Large intestine (tissue), 3 donors: ENCODE data around the gene POLD1. TPM values are rescaled to one million over a fixed set of nuclear protein-coding genes. Genes with fewer than 3 reads are reported as not detected.
A peak's percentile ranks its signal among the peaks of the same experiment; 100 is the strongest.

Experiments used
- DNase-seq, 2 donors: peaks; one replicate each; pipeline versions ENCODE4 v3.0.0 to v3.0.0-alpha.2; 2013
- H3K27ac ChIP-seq: one replicate; pipeline ENCODE4 v1.5.1; 2013; ENCODE audit warnings: low read length
- H3K27me3 ChIP-seq: 2 replicates; pipeline ENCODE4 v1.6.1; 2013; ENCODE audit warnings: low read length; ENCODE audit not compliant: control insufficient read depth, insufficient read depth
- H3K36me3 ChIP-seq: 2 replicates; pipeline ENCODE4 v1.6.1; 2013; ENCODE audit warnings: low read length; ENCODE audit not compliant: control insufficient read depth, insufficient read depth
- H3K4me1 ChIP-seq: one replicate; pipeline ENCODE4 v1.6.1; 2013; ENCODE audit warnings: low read length; ENCODE audit not compliant: control insufficient read depth, insufficient read depth
- H3K4me3 ChIP-seq: one replicate; pipeline ENCODE4 v1.5.1; 2013; ENCODE audit warnings: low read length
- H3K9me3 ChIP-seq: one replicate; pipeline ENCODE4 v1.6.1; 2013; ENCODE audit warnings: mild to moderate bottlenecking, low read depth, low read length, moderate library complexity; ENCODE audit not compliant: control insufficient read depth
- WGBS: methylation state at CpG from one replicate; pipeline ENCODE4 v1.1.5; 2013; ENCODE audit warnings: low lambda C conversion rate; ENCODE audit not compliant: insufficient coverage; 5-methylcytosine and 5-hydroxymethylcytosine counted together
- polyA plus RNA-seq: library from polyadenylated mRNA; unstranded; fragments of 120-200 nt; gene quantifications from one replicate; pipeline ENCODE4 v1.2.1, GENCODE V29; 2013

POLD1 gene
- polyA plus RNA-seq, 1 donor: 26.1 TPM

DNA sequence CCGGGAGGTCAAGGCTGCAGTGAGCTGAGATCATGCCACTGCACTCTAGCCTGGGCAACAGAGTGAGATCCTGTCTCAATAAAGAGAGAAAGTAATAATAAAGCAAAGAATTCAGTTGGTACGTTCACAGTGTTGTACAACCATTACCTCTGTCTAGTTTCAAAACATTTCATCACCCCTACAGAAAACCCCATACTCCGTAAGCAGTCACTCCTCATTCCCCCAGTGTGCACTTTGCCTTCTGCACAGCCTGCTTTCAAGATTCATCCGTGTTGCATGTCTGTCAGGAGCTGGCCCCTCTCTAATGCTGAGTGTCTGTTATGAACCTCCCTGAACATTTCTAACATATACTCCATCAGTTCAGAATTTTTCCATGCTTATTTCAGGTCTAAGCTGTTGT is 9.4 kb downstream of the POLD1 start:
- H3K9me3 ChIP-seq: peaks cover 4% of the 10 kb centered on the region
- WGBS: no CpG with 5 or more reads among the region's 4 CpGs
- H3K36me3 ChIP-seq: peaks cover 2% of the 10 kb centered on the region
- peaks cover 6% of the 10 kb centered on the region for H3K4me1 ChIP-seq
- no peak overlapping the region for H3K4me3 ChIP-seq
- no peak overlapping the region for H3K27ac ChIP-seq
- no peaks in the 10 kb centered on the region for H3K27me3 ChIP-seq
- no peak for DNase-seq

DNA sequence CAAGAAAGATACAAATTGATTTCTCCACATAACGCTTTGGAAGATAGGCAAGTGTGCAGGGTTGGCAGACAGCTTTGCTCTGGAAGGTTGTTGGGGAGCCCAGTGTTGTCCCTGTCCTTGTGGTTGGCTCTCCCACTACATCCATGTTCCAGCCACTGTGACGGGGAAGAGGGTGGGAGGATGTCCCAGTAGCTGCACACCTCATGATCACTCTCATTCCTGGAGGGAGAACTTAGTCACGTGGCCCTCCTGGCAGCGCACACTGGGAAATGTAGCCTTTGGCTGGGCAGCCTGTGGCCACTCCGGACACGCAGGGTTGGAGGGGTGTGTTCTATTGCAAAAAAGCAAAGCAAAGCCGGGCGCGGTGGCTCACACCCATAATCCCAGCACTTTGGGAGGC is 9.9 kb downstream of the POLD1 start:
- peaks cover 6% of the 10 kb centered on the region for H3K36me3 ChIP-seq
- no peaks in the 10 kb centered on the region for H3K27me3 ChIP-seq
- DNase-seq: no peak
- H3K9me3 ChIP-seq: peaks cover 7% of the 10 kb centered on the region
- no peak overlapping the region for H3K4me3 ChIP-seq
- H3K4me1 ChIP-seq: peaks cover 6% of the 10 kb centered on the region
- no peak overlapping the region for H3K27ac ChIP-seq
- no CpG with 5 or more reads among the region's 9 CpGs for WGBS

DNA sequence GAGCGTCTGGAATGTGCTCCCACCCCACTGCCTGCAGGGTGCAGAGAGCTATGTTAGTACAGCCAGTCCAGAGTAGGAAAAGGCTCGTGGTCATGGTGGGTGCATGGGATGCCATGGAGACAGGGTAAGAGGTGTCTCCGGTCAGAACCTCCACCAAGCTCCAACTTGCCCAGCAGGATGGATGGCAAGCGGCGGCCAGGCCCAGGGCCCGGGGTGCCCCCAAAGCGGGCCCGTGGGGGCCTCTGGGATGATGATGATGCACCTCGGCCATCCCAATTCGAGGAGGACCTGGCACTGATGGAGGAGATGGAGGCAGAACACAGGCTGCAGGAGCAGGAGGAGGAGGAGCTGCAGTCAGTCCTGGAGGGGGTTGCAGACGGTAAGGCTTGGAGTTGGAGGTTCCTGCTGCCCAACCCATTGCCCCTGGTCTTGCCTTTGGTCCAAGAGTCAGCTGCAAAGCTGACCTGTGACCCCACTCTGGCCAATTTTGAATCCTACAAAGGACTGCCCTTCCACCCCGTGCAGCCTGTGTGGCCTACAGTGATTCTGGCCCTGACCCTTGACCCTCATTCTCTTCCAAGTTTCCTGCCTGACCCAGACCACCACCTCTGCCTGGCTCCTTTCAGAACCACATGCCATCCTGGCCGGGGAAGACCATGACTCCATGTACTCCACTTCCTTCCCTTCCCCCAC is 14.7 kb downstream of the POLD1 start:
- WGBS: no CpG with 5 or more reads among the region's 13 CpGs
- Histone ChIP-seq H3K27me3 (no peaks in the 10 kb centered on the region), H3K4me3 (no peak overlapping the region)

DNA sequence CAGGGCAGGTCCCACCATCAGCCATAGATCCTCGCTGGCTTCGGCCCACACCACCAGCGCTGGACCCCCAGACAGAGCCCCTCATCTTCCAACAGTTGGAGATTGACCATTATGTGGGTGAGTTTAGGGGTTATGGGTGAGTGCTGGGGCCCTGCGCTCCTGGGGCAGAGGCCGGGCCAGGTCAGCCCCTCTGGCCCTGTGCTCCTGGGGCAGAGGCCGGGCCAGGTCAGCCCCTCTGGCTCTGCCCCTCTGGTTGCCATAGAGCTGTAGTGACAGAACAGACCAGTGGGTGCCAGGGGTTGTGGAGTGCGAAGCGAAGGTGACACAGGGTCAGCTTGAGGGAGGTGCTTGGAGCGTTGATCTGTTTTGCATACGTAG is 15.2 kb downstream of the POLD1 start:
- Histone ChIP-seq H3K27me3 (no peaks in the 10 kb centered on the region), H3K4me3 (no peak overlapping the region), H3K27ac (no peak overlapping the region), H3K4me1 (peaks cover 6% of the 10 kb centered on the region), H3K9me3 (peaks cover 4% of the 10 kb centered on the region), H3K36me3 (peaks cover 11% of the 10 kb centered on the region)
- DNase-seq: no peak
- no CpG with 5 or more reads among the region's 10 CpGs for WGBS

More for the DNA sequence above, 14.7 kb downstream of the POLD1 start:
- H3K36me3 ChIP-seq: peaks cover 11% of the 10 kb centered on the region
- H3K27ac ChIP-seq: no peak overlapping the region
- H3K9me3 ChIP-seq: peaks cover 4% of the 10 kb centered on the region
- peaks cover 6% of the 10 kb centered on the region for H3K4me1 ChIP-seq
- DNase-seq: no peak

DNA sequence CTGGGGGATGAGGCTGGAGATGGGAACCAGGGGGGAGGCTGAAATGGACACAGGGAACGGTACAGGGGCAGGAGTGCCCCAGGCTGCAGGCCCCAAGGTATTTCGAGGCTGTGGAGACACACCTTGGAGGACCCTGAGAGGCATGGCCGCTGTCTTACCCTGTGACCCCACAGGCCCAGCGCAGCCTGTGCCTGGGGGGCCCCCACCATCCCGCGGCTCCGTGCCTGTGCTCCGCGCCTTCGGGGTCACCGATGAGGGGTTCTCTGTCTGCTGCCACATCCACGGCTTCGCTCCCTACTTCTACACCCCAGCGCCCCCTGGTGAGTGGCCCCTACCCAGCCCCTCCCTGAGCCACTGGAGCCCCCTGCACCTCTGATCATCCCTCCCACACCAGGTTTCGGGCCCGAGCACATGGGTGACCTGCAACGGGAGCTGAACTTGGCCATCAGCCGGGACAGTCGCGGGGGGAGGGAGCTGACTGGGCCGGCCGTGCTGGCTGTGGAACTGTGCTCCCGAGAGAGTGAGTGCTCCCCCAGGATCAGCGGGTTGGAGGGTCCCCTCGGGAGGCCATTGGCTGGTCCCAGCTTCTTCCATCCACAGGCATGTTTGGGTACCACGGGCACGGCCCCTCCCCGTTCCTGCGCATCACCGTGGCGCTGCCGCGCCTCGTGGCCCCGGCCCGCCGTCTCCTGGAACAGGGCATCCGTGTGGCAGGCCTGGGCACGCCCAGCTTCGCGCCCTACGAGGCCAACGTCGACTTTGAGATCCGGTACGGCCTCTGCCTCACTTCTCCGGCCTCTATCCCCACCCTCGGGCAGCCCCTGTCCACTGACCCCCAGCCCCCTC is 17.7 kb downstream of the POLD1 start:
- no CpG with 5 or more reads among the region's 48 CpGs for whole genome bisulfite sequencing

DNA sequence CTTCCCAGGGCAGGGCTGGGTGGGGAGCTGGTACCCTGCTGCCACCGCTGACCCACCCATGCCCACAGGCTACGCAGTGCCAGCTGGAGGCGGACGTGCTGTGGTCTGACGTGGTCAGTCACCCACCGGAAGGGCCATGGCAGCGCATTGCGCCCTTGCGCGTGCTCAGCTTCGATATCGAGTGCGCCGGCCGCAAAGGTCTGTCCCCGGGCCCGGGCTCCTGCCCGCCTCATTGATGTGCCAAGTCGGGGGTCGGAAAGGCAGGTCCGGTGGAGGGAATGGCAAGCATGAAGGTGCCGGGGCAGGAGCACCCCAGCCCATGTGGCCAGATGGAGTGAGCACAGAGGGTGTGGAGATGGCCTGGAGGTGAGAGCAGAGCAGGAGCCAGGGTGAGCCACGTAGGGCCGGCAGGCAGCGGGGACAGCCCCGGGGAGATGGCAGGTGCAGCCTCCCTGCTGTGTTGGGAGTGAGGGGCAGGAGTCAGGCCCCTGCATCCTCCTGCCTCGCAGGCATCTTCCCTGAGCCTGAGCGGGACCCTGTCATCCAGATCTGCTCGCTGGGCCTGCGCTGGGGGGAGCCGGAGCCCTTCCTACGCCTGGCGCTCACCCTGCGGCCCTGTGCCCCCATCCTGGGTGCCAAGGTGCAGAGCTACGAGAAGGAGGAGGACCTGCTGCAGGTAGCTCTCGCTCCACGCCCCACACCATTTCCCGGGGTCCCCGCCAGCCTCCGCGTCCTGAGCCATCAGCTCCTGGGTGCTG is 18.6 kb downstream of the POLD1 start:
- WGBS: no CpG with 5 or more reads among the region's 41 CpGs

More for the DNA sequence above, 17.7 kb downstream of the POLD1 start:
- H3K27ac ChIP-seq: no peak overlapping the region
- no peaks in the 10 kb centered on the region for H3K4me1 ChIP-seq
- H3K27me3 ChIP-seq: no peaks in the 10 kb centered on the region
- H3K9me3 ChIP-seq: peaks cover 4% of the 10 kb centered on the region
- no peak for DNase-seq
- peaks cover 11% of the 10 kb centered on the region for H3K36me3 ChIP-seq
- no peak overlapping the region for H3K4me3 ChIP-seq

DNA sequence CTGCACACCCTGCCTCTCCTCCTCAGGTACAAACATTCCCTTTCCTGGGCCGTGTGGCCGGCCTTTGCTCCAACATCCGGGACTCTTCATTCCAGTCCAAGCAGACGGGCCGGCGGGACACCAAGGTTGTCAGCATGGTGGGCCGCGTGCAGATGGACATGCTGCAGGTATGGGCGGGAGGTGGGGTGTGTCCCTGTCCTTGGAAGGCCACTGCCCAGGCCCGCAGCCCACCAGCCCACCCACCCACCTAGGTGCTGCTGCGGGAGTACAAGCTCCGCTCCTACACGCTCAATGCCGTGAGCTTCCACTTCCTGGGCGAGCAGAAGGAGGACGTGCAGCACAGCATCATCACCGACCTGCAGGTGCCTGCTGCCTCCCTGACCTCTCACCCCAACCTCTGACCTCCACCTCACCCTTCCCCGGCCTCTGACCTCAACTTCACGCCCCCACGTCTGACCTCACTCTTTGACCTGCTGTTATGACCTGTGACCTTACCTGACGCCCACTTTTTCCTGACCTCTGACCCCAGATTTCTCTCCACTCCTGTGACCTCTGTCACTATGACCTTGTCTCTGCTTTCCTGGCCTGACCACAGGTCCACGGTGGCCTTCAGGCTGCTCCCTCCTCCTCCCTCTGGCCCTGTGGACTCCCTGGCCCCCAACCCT is 22.1 kb downstream of the POLD1 start:
- H3K27ac ChIP-seq: no peak overlapping the region
- no CpG with 5 or more reads among the region's 22 CpGs for WGBS
- H3K36me3 ChIP-seq: peaks cover 21% of the 10 kb centered on the region
- H3K27me3 ChIP-seq: no peaks in the 10 kb centered on the region
- no peak for DNase-seq
- peaks cover 13% of the 10 kb centered on the region for H3K4me1 ChIP-seq
- H3K4me3 ChIP-seq: no peak overlapping the region
- H3K9me3 ChIP-seq: no peaks in the 10 kb centered on the region

More for the DNA sequence above, 18.6 kb downstream of the POLD1 start:
- H3K4me1 ChIP-seq: no peaks in the 10 kb centered on the region
- H3K36me3 ChIP-seq: peaks cover 14% of the 10 kb centered on the region
- no peak overlapping the region for H3K4me3 ChIP-seq
- DNase-seq: no peak
- peaks cover 4% of the 10 kb centered on the region for H3K9me3 ChIP-seq
- no peak overlapping the region for H3K27ac ChIP-seq
- H3K27me3 ChIP-seq: no peaks in the 10 kb centered on the region

DNA sequence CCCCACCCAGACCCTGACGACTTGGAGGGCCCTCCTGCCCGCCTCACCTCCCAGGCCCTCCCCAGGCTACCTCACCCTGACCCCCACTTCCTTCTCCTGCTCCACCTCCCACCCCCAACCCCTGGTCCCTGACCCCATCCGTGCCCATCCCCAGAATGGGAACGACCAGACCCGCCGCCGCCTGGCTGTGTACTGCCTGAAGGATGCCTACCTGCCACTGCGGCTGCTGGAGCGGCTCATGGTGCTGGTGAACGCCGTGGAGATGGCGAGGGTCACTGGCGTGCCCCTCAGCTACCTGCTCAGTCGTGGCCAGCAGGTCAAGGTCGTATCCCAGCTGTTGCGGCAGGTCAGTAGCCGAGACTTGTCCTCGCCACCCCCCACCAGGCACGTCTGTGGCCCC is 22.7 kb downstream of the POLD1 start:
- no peaks in the 10 kb centered on the region for H3K27me3 ChIP-seq
- DNase-seq: no peak
- no peak overlapping the region for H3K27ac ChIP-seq
- H3K9me3 ChIP-seq: no peaks in the 10 kb centered on the region
- no CpG with 5 or more reads among the region's 19 CpGs for WGBS
- peaks cover 21% of the 10 kb centered on the region for H3K36me3 ChIP-seq
- peaks cover 14% of the 10 kb centered on the region for H3K4me1 ChIP-seq
- no peak overlapping the region for H3K4me3 ChIP-seq

DNA sequence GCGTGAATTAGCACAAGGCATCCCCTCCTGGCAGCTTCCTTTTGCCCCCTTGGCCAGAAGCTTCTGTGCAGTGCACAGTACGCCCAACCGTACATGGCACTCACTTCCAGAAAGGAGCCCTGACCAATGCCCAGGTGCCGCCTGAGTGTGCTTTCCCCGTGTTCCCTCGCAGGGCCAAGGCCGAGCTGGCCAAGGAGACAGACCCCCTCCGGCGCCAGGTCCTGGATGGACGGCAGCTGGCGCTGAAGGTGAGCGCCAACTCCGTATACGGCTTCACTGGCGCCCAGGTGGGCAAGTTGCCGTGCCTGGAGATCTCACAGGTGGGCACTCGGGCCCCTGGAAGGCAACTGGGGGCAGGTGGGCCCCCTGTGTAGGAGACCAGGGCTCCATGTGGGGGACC is 25.2 kb downstream of the POLD1 start:
- H3K4me1 ChIP-seq: peaks cover 14% of the 10 kb centered on the region
- WGBS: no CpG with 5 or more reads among the region's 17 CpGs

DNA sequence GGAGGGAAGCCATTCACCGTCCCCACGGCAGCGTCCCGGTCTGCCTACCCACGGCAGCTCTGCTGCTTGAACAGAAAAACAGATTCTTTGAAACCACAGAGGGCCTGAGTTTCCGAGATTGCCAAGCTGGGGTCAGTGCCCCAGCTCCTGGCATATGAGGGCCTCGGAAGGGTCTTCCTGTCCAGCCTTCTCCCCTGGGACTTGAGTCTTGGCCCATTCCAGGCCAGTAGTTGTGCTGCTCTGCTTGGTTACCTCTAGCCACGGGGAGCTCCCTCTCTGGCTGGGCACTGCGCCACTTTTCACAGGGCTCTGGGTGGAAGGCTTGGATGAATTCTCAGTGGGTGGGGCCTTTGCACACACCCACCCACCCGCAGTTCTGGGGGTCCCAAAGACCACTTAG is 26.0 kb downstream of the POLD1 start:
- Histone ChIP-seq H3K27ac (peak overlapping the region; percentile 63), H3K4me1 (peaks cover 17% of the 10 kb centered on the region), H3K27me3 (no peaks in the 10 kb centered on the region), H3K9me3 (no peaks in the 10 kb centered on the region), H3K36me3 (peaks cover 18% of the 10 kb centered on the region), H3K4me3 (no peak overlapping the region)
- no CpG with 5 or more reads among the region's 10 CpGs for WGBS
- no peak for DNase-seq

More for the DNA sequence above, 25.2 kb downstream of the POLD1 start:
- no peak overlapping the region for H3K4me3 ChIP-seq
- no peaks in the 10 kb centered on the region for H3K27me3 ChIP-seq
- no peak for DNase-seq
- peaks cover 18% of the 10 kb centered on the region for H3K36me3 ChIP-seq
- no peak overlapping the region for H3K27ac ChIP-seq
- H3K9me3 ChIP-seq: no peaks in the 10 kb centered on the region
